Measurements from ENCODE around the gene NONO.

Gene NONO, protein sequence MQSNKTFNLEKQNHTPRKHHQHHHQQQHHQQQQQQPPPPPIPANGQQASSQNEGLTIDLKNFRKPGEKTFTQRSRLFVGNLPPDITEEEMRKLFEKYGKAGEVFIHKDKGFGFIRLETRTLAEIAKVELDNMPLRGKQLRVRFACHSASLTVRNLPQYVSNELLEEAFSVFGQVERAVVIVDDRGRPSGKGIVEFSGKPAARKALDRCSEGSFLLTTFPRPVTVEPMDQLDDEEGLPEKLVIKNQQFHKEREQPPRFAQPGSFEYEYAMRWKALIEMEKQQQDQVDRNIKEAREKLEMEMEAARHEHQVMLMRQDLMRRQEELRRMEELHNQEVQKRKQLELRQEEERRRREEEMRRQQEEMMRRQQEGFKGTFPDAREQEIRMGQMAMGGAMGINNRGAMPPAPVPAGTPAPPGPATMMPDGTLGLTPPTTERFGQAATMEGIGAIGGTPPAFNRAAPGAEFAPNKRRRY

DNA sequence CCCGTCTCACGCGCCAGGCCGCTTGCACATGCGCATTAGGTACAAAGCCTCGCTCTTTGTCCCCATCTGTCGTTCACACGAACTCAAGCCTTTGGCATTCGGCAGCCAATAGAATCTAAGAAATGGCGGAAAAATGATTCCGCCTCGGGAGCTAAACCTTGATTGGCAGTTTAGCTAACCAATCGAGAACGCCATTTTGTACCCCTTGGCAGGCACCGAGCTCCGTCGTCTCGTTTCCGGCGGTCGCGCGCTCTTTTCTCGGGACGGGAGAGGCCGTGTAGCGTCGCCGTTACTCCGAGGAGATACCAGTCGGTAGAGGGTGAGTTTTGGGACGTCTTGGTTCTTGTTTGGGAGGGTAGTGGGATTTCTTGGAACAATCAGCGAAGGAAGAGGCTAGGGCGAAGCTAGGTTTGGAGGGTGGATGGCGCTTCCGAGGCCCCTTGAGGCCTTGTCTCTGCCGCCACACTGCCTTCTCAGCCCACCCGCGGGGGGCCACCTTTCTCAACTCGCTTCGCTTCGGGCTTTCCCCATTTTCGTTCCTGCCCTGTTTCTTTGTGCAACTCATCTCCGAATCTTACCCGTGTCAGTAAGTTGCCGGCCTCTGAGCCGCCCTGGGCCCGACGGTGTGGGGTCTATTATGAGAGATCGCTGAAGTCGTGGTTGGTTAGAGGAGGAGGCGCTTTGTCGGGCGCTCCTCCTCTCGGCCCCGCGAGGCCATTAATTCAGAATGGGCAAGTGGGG lies at the start of gene NONO:
Gene NONO (plus strand): TSS at position 233 of the 741 bp plus-strand sequence. CDS start 7,003 bp downstream, outside the sequence.
- TF ChIP-seq, protein P1, sequence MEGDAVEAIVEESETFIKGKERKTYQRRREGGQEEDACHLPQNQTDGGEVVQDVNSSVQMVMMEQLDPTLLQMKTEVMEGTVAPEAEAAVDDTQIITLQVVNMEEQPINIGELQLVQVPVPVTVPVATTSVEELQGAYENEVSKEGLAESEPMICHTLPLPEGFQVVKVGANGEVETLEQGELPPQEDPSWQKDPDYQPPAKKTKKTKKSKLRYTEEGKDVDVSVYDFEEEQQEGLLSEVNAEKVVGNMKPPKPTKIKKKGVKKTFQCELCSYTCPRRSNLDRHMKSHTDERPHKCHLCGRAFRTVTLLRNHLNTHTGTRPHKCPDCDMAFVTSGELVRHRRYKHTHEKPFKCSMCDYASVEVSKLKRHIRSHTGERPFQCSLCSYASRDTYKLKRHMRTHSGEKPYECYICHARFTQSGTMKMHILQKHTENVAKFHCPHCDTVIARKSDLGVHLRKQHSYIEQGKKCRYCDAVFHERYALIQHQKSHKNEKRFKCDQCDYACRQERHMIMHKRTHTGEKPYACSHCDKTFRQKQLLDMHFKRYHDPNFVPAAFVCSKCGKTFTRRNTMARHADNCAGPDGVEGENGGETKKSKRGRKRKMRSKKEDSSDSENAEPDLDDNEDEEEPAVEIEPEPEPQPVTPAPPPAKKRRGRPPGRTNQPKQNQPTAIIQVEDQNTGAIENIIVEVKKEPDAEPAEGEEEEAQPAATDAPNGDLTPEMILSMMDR (conservative IDR thresholded peaks at IDR 0.05; ENCODE audit: low read depth, low read length): peak; percentile 12
- H3K4me3 ChIP-seq (ENCODE audit: low read length): peak within 1 kb of the TSS; percentile 69
- DNase-seq (ENCODE audit: low read depth): peak; percentile 94

DNA sequence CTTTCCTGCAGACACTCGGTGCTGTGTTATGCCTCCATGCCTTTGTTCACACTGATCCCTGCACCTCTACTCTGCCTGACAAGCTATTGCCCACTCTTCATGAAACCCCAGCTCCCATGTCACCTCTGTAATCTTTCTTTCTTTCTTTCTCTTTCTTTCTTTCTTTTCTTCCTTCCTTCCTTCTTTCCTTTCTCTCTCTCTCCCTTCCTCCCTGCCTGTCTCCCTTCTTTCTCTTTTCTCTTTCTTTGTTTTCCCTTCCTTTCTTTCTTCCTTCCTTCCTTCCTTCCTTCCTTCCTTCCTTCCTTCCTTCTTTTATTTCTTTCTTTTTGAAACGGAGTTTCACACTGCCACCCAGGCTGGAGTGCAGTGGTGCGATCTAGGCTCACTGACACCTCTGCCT lies 48.0 kb upstream of the NONO start:
- DNase-seq (ENCODE audit: low read depth): no peak
- TF ChIP-seq, protein P1 (conservative IDR thresholded peaks at IDR 0.05; ENCODE audit: low read depth, low read length): no peak
- H3K4me3 ChIP-seq (ENCODE audit: low read length): no peak overlapping the region

DNA sequence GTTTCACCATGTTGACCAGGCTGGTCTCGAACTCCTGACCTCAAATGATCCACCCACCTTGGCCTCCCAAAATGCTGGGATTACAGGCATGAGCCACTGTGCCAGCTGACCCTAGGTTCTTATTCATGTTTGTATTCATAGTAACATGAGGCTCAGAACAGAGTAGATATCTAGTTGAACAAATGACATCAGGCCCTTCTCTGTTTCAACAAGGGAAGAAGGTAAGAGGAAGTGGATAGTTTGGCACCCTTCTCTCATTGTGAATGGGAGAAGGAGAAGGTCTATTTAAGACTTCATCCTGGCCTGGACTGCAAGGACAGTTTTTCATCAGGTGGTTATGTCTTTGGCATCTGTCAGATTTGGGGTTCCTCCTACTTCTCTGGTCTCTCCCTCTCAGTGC lies 46.6 kb upstream of the NONO start:
- no peak overlapping the region for H3K4me3 ChIP-seq (ENCODE audit: low read length)
- no peak for DNase-seq (ENCODE audit: low read depth)
- TF ChIP-seq, protein P1 (conservative IDR thresholded peaks at IDR 0.05; ENCODE audit: low read depth, low read length): no peak

DNA sequence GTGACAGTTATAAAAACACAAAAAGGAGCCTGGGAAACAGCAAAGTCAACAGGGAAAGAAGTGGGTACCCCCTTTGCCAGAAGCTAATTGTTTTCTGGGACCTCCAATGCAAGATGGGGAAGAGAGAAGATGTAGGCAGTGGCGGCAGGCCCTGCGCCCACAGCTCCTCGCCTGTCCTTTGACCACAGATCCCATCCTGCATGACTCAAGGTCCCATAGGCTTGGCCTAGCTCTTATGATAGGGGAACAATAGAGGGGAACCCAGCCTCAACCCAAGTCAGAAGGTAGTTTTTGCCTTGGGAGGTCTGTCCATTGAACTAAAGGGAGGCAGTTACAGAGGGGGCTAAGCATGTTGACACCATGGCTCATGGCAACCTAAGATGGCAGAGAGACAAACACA lies 43.7 kb upstream of the NONO start:
- no peak for DNase-seq (ENCODE audit: low read depth)
- TF ChIP-seq, protein P1 (conservative IDR thresholded peaks at IDR 0.05; ENCODE audit: low read depth, low read length): no peak
- no peak overlapping the region for H3K4me3 ChIP-seq (ENCODE audit: low read length)

DNA sequence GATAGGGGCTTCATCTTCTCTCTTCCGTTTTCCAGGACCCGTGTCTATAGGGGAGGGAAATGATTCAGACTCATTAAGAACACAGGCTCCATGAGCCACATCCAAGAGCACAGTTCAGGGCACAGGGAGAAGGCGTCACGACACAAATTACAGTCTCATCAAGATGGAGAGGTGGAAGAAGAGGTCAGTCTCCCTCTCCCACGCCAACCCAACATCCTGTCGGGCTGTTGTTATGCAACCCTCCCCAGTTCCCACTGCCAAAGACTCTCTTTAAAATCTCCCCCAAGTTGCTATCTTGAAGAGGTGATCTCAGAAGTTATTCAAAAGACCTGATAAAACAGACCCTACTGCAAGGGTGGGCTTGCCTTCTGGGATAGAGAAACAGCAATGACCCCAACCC lies 42.1 kb upstream of the NONO start:
- TF ChIP-seq, protein P1 (conservative IDR thresholded peaks at IDR 0.05; ENCODE audit: low read depth, low read length): no peak
- no peak for DNase-seq (ENCODE audit: low read depth)
- H3K4me3 ChIP-seq (ENCODE audit: low read length): no peak overlapping the region

DNA sequence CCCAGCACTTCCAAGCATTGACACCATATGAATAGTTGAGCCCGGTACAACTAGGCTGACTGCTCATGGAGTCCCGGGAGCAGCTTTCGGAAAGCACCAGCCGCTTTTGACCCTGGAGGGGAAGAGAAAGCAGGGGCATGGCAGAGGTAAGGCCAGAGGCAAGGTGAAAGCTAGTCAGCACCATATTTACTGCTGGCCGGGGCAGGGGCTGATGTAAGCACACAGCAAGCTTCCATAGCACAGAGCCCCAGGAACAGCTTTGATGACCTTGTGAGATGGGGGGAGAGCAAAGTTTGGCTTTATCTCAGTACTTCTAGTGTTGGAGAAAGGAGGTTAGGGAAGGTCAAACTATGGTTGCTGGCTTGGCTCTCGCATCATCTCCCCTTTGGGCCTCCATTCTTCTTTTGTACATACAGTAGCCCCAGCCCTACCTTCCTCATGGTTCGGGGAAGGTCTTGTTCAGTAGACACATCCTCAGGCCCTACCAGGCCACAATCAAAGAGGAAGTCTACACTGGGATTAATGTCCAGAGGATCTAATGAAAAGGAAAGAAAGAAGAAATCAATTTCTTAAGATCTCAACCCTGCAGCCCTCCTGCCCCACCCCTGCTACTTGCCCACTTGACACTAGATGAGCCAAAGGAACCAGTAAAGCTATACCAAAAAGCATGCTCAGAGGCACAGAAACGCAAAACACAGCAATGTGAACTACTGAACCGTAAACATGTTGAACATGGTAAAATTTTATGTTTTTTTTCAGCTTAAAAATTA lies 38.9 kb upstream of the NONO start:
- no peak overlapping the region for H3K4me3 ChIP-seq (ENCODE audit: low read length)
- TF ChIP-seq, protein P1 (conservative IDR thresholded peaks at IDR 0.05; ENCODE audit: low read depth, low read length): no peak
- DNase-seq (ENCODE audit: low read depth): no peak
